T47D (cell line): ENCODE data around the gene CTAG1B.

ENCODE experiments used
- DNase-seq, 2 experiments: peaks; one replicate each; pipeline versions ENCODE4 v3.0.0 to v3.0.0-alpha.2; 2011 to 2012; ENCODE audit warnings: low read depth in 1 of 2, low spot score in 1 of 2
- JUND ChIP-seq: IDR thresholded peaks from 2 replicates; pipeline ENCODE4 v1.6.1; 2012; ENCODE audit warnings: low read depth
- in situ Hi-C: cut with HindIII; loops from 2 replicates; pipeline ENCODE4 v1.10.0; 2016; ENCODE audit warnings: low sequenced_read_pairs, low pct_unique_long_range_greater_than_20kb

CTAG1B gene

GRCh38 chrX:154607370-154607769 is 11.7 kb downstream of the CTAG1B start:
- TF ChIP-seq JUND, result no peak
- DNase-seq, result peak in 1 of 2 experiments; percentile 64
- in situ Hi-C loops, result no loop called here

GRCh38 chrX:154605566-154605965 is 13.5 kb downstream of the CTAG1B start:
- DNase-seq, result no peak
- in situ Hi-C loops, result no loop called here
- TF ChIP-seq JUND, result no peak

GRCh38 chrX:154603438-154604430 is 15.3 kb downstream of the CTAG1B start:
- DNase-seq, result no peak
- no peak for TF ChIP-seq JUND
- in situ Hi-C loops, result no loop called here

GRCh38 chrX:154602766-154603437 is 16.2 kb downstream of the CTAG1B start:
- TF ChIP-seq JUND, result no peak
- in situ Hi-C loops, result no loop called here
- DNase-seq, result no peak

GRCh38 chrX:154602226-154602625 is 16.9 kb downstream of the CTAG1B start:
- DNase-seq, result no peak
- in situ Hi-C loops, result no loop called here
- no peak for TF ChIP-seq JUND

- DNase-seq, result no peak
- in situ Hi-C loops, result no loop called here
- TF ChIP-seq JUND, result no peak
Observed at GRCh38 chrX:154600759-154601374, 18.2 kb downstream of the CTAG1B start.

- no peak for TF ChIP-seq JUND
- no peak for DNase-seq
- in situ Hi-C loops, result no loop called here
Observed at GRCh38 chrX:154599531-154599930, 19.6 kb downstream of the CTAG1B start.

- TF ChIP-seq JUND, result no peak
- in situ Hi-C loops, result no loop called here
- no peak for DNase-seq
Observed at GRCh38 chrX:154598656-154599055, 20.4 kb downstream of the CTAG1B start.

GRCh38 chrX:154597221-154597620 is 21.9 kb downstream of the CTAG1B start:
- no peak for TF ChIP-seq JUND
- no peak for DNase-seq
- in situ Hi-C loops, result no loop called here

- DNase-seq, result peak; percentile 42 to 80
- in situ Hi-C loops, result no loop called here
- no peak for TF ChIP-seq JUND
Observed at GRCh38 chrX:154596290-154596929, 22.7 kb downstream of the CTAG1B start.

GRCh38 chrX:154595559-154596249 is 23.4 kb downstream of the CTAG1B start:
- DNase-seq, result no peak
- TF ChIP-seq JUND, result no peak
- in situ Hi-C loops, result no loop called here

GRCh38 chrX:154594491-154594890 is 24.6 kb downstream of the CTAG1B start:
- in situ Hi-C loops, result no loop called here
- no peak for DNase-seq
- no peak for TF ChIP-seq JUND
